NCI-H748 treated with DMSO at 0.1 percent for 48 hours (cell line): ENCODE results near the gene OR6C6.
"Not testable (repeated sequence)": the region's sequence is repeated elsewhere in the genome, so short reads cannot be mapped to it uniquely, and the experiment has no call there.

Source experiments
- DNase-seq: peaks from one replicate; lab custom pipeline; 2025; lab: John Stamatoyannopoulos, UW

Gene OR6C6

DNA sequence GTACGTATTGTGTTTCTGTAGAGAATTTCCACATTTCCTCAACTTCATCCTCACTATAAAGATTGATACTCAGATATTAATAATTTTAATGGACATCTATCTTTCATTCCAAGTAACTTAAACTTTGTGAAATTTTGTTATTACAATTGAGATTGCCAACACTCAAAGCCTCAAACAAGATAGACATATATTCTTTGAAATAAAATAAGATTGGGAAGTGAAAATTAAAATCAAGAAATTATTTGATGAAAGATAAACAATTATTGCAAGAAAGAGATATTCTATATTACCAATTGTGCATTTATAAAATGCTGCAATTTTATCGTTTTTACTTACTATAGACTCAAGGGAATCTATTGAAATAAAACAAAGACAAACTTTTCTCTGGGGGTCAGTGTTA lies at the start of gene OR6C6:
Gene OR6C6, minus strand, starts transcription at position 101 of the 400 bp plus-strand sequence. CDS start 1,337 bp downstream, outside the sequence.
- no peak for DNase-seq

DNA sequence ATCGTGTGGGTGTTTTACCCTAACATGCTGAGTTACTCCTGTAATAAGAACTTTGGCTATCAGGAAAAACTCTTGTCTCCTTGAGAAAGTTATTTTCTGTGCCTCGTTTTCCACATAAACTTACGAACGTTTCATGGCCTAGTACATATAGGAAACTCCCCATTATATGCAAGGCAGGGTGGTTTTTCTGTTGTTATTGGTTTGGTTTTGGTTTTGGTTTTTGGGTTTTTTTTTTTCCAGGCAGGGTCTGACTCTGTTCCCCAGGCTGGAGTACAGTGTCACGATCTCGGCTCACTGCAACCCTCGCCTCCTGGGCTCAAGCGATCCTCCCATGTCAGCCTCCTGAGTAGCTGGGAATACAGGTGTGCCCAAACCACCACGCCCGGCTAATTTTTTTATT lies 39.6 kb upstream of the OR6C6 start:
- no peak for DNase-seq

DNA sequence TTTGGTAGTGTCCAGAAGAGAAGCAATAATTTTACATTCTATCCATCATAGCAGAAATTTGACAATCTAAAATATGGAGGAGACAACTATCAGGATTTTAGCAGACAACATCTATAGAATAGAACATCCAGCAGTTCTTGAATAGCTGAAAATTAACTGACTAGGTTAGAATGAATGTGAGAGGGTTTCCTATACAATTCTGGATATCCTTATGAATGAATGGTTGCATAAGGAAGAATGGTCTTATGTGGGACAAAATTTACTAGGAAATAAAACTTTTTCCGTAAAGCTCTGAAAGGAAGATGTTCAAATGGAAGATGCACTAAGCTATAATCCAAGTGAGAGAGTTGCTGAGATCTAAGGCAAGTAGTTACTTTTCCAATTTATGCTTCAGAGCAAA lies 34.1 kb upstream of the OR6C6 start, which contains the start of gene OR6C3:
Gene OR6C3, plus strand, starts transcription at position 301 of the 400 bp plus-strand sequence. CDS start 955 bp downstream, outside the sequence.
- DNase-seq, result no peak

DNA sequence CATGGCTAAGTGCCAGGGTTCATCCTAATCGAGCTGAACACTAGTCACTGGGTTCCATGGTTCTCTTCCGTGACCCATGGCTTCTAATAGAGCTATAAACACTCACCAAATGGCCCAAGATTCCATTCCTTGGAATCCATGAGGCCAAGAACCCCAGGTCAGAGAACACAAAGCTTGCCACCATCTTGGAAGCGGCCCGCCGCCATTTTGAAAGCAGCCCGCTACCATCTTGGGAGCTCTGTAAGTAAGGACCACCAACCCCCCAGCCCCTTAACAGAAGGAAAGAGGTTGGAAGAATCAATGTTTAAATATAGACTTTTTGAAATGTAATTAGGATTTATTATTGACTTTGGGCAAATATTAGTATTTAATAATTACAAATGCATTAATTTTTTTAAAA lies 29.4 kb upstream of the OR6C6 start:
- not testable (repeated sequence) for DNase-seq

DNA sequence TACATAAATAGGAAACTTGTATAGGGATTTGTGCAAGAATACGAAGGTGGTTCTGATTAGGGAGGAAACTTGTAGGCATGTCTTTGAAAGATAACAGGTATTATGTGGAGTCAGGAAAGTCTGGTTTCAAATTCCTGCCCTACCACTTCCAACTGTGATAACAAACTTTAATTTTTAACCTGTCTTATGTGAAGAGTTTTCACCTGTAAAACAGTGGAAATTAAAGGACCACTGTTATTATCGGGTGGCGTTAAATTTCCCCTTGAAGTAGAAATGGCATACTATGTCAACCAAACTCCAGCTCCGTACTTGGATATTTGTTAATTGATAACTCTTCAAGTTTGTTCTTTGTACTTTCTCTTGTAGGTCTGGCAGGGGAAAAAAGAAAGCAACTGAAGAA lies 23.8 kb upstream of the OR6C6 start:
- no peak for DNase-seq

DNA sequence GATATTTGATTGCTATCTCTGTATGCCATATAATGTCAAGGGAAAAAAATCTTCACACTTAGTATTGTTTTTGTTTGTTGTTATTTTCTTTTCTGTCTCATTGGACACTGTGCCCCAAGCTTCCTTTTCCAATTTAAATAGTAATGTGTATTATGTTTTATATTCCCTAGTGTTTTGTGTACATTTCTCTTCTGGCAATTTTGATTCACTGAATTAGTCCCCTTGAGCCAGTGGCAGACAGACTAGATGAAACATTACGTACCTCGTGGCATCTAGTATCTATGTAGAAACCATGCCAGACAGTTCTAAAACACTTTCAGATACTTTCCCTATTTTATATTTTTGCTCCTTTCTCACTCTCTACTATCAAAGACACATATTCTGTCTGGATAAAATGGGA lies 17.7 kb upstream of the OR6C6 start, which contains the start of gene OR6C1:
Gene OR6C1, plus strand, starts transcription at position 301 of the 400 bp plus-strand sequence. CDS start 6,257 bp downstream, outside the sequence.
- DNase-seq, result no peak

DNA sequence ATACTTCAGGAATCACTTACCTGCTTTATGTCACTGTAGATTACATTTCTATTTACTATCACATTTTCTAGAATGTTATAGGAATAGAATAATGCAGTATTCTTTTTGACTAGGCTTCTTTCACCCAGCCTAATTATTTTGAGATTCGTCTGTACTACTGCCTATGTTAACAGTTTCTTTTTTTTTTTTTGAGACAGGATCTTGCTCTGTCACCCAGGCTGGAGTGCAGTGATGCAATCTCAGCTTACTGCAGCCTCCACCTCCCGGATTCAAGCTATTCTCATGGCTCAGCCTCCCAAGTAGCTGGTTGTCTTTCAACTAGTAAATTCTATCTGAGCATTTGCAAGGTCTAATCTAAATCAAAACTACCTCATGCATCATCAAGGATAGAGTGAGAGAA lies 6.4 kb downstream of the OR6C6 start:
- no peak for DNase-seq

DNA sequence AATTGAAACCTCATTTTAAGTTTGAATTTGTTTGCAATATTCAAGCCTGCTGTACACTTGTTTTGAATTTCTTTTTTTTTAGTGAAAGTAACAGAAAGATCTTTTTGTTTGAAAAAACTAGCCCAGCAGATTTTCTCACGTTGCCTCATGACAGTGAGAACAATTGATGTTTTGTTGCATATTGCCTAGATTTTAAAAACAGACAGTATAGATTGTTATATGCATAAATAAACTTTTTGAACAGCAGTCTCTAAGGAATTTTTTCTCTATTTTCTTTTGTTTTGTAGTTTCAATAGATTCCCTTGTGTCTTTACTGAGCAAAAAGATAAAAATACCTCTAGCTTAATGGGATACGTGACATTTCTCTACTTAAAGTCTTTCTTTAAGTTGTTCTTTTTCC lies 15.4 kb downstream of the OR6C6 start:
- DNase-seq, result no peak

DNA sequence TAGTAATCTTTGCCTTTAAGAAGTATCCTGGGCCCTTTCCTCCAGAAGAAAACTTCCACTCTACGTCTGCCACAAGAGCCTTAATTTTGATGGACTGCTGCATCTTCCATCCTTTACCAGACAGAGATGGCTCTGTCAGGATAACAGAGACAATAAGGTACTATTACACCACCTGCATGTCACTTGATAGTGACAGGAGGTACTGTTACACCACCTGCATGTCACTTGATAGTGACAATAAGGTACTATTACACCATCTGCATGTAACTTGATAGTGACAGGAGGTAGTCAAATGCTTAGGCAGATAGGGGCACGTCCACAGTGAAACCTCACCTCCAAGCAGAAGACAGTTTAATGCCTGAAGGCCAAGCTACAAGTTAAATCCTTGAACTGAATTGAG lies 38.1 kb downstream of the OR6C6 start:
- peak; percentile 51 for DNase-seq

DNA sequence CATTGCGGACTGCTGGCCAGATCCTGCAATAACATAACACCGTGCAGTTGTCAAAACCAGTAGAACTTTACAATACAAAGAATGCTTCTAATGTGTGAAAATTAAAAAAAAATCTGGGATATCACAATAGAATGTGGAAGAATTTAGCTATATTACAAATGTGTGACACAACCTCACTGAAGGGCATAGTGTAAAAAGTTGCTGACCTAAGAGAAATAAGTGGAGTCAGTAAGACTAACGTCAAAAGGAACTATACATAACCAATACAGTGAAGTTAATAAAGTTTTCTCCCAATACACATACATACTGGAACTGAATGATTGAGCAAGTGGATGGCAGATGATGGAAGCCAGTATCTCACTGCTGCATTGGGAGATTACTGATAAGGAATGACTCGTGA lies 39.5 kb downstream of the OR6C6 start:
- DNase-seq, result no peak

DNA sequence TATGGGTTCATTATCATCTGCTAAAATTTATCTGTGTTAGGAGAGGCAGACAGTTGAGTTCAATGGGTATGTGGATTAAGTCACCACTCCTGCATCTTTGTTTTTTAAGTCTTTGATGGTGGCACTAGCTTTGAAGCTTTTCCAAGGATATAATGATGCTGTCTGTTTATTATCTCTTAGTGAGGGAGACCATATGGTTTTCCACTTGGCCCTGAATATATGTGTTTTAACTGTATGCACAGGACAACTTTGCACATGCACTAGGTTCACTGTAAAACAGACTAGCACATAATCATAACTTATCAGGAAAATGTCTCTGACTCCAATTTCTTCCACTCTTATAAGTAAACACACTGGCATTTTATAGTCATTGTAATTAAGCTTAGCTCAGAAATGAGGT lies 43.1 kb downstream of the OR6C6 start:
- no peak for DNase-seq

DNA sequence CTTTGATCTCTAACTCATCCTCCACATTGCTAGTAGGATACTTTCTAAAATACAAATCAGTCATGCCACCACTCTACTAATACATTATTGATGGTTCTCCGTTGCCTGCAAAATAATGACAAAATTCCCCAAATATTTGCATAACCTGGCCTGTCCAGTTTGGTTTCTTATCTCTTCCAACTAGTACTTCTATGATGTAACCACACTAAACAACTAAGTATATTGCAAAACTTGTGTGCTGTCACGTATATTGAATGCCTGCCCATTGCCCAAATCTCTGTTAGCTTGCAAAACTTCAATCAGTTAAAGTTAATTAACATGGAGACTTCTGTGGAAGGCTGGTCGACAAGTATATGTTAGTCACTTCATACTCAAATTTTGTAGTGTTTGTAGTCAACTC lies 45.4 kb downstream of the OR6C6 start:
- DNase-seq, result no peak

DNA sequence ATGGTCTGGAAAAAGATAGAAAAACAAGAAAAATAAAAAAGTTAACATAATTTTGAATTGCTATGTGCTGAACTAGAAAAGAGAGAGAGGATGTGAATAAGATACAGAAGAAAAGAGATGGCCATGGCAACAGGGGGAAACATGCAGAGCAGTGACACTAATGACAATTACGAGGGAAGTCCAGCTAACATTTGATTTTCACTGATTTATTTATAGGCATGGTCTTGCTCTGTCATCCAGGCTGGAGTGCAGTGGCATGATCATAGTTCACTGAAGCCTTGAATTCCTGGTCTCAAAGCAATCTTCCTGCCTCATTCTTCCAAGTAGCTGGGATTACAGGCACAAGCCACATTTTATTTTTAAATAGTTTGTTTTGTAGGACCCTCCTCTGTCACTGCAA lies 50.2 kb downstream of the OR6C6 start:
- no peak for DNase-seq

DNA sequence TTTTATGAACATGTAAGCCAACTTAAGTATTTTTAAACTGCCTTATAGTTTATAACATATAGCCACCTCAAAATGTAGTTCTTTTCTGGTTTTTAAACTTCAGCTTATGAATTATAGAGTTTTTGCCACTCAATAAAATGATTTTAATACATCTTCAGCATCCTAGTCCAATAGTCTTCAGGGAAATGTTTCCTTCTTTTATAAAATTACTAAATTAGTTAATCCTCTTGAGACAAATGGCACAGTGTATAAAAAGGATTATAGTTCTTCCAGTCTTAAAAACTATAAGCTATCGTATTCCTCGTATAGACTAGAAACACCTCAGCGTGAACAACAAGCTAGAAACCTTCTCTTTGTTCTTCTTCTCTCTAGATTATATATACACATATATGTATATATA lies 52.1 kb downstream of the OR6C6 start, which contains the start of gene OR6C74:
Gene OR6C74, plus strand, starts transcription at position 301 of the 400 bp plus-strand sequence. CDS start 2,679 bp downstream, outside the sequence.
- no peak for DNase-seq
